A673 (cell line): ENCODE data around the gene PCBP3.

Experiments
- EZH2 ChIP-seq: fragments of 200-600 bp; sonication (generic); IDR thresholded peaks from 2 replicates; pipeline ENCODE4 v1.6.1; 2017; ENCODE audit warnings: borderline replicate concordance, low read depth, mild to moderate bottlenecking, mixed read lengths, antibody characterized with exemption, low read length; ENCODE audit not compliant: poor library complexity, severe bottlenecking
- TF ChIP-seq, protein P1 (sequence below): fragments of 300-800, 200-600 bp; sonication (generic); conservative IDR thresholded peaks from 2 replicates; pipeline ENCODE4 v1.5.1; 2017; ENCODE audit warnings: low read depth, mild to moderate bottlenecking, antibody characterized with exemption, low read length, moderate library complexity, mixed read lengths

- TF ChIP-seq, protein P1, sequence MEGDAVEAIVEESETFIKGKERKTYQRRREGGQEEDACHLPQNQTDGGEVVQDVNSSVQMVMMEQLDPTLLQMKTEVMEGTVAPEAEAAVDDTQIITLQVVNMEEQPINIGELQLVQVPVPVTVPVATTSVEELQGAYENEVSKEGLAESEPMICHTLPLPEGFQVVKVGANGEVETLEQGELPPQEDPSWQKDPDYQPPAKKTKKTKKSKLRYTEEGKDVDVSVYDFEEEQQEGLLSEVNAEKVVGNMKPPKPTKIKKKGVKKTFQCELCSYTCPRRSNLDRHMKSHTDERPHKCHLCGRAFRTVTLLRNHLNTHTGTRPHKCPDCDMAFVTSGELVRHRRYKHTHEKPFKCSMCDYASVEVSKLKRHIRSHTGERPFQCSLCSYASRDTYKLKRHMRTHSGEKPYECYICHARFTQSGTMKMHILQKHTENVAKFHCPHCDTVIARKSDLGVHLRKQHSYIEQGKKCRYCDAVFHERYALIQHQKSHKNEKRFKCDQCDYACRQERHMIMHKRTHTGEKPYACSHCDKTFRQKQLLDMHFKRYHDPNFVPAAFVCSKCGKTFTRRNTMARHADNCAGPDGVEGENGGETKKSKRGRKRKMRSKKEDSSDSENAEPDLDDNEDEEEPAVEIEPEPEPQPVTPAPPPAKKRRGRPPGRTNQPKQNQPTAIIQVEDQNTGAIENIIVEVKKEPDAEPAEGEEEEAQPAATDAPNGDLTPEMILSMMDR, result no peak
- no peak for TF ChIP-seq EZH2
Observed at GRCh38 chr21:45611296-45611695, 32.2 kb upstream of the PCBP3 start.
